ENCODE results near the gene ZNHIT3. TPM values are rescaled to one million over a fixed set of nuclear protein-coding genes. Genes with fewer than 3 reads are reported as not detected.
A peak's percentile ranks its signal among the peaks of the same experiment; 100 is the strongest.

ZNHIT3 gene
- total and polyA plus RNA-seq, 2 of the 13 experiments (the other 11 are each of a cell fraction or from before 2014, with no cell fraction given), result 66.6 to 77.4 TPM

GRCh38 chr17:36533935-36534839 is 47.7 kb downstream of the ZNHIT3 start (continued):
- TF ChIP-seq CSRNP1 (CRISPR knock-in tag; IDR thresholded peaks at IDR 0.05), result peak; percentile 36
- no peak for TF ChIP-seq SSRP1 (CRISPR knock-in tag; IDR thresholded peaks at IDR 0.05)
- 0 out of 2 replicates have a peak, but pooled peaks have one; percentile 25 for TF ChIP-seq ZNF558 (CRISPR knock-in tag; IDR thresholded peaks at IDR 0.05; ENCODE audit: borderline replicate concordance)
- peak; percentile 14; the same call in 1 of the 2 replicates for TF ChIP-seq KDM2A (CRISPR knock-in tag; IDR thresholded peaks at IDR 0.05; ENCODE audit: borderline replicate concordance, low read depth)
- TF ChIP-seq ZNF547 (CRISPR knock-in tag; IDR thresholded peaks at IDR 0.05), result peak; percentile 6; the same call in 1 of the 2 replicates
- no peak for TF ChIP-seq CBX2 (IDR thresholded peaks at IDR 0.05; ENCODE audit: low read depth, low read length)
- no peak for TF ChIP-seq CBX2 (CRISPR knock-in tag; IDR thresholded peaks at IDR 0.05; ENCODE audit: low read depth)
- TF ChIP-seq KDM3A (CRISPR knock-in tag; IDR thresholded peaks at IDR 0.05; ENCODE audit: low read depth), result no peak
- no peak for TF ChIP-seq ZNF138 (CRISPR knock-in tag; IDR thresholded peaks at IDR 0.05; ENCODE audit: low read depth)
- TF ChIP-seq XRCC5 (optimal IDR thresholded peaks at IDR 0.05; ENCODE audit: low read length), result peak; percentile 28
- 0 out of 2 replicates have a peak, but pooled peaks have one; percentile 18 for TF ChIP-seq ERF (CRISPR knock-in tag; IDR thresholded peaks at IDR 0.05)
- 0 out of 2 replicates have a peak, but pooled peaks have one; percentile 19 for TF ChIP-seq STAT5B (CRISPR knock-in tag; IDR thresholded peaks at IDR 0.05)
- TF ChIP-seq AHR (CRISPR knock-in tag; IDR thresholded peaks at IDR 0.05), result 0 out of 2 replicates have a peak, but pooled peaks have one; percentile 25
- no peak for TF ChIP-seq TAF15 (IDR thresholded peaks at IDR 0.05; ENCODE audit: low read depth, low read length, poor library complexity, severe bottlenecking)
- 0 out of 2 replicates have a peak, but pooled peaks have one; percentile 8 for TF ChIP-seq SP4 (CRISPR knock-in tag; IDR thresholded peaks at IDR 0.05)
- no peak for TF ChIP-seq DPF2 (CRISPR knock-in tag; IDR thresholded peaks at IDR 0.05; ENCODE audit: borderline replicate concordance, low read depth)
- TF ChIP-seq IKZF5 (CRISPR knock-in tag; IDR thresholded peaks at IDR 0.05), result 0 out of 2 replicates have a peak, but pooled peaks have one; percentile 19
- TF ChIP-seq AHDC1 (CRISPR knock-in tag; IDR thresholded peaks at IDR 0.05; ENCODE audit: borderline replicate concordance), result peak; percentile 63
- TF ChIP-seq SALL1 (CRISPR knock-in tag; IDR thresholded peaks at IDR 0.05), result peak; percentile 41; the same call in 1 of the 2 replicates
- TF ChIP-seq PHF8 (CRISPR knock-in tag; IDR thresholded peaks at IDR 0.05), result peak; percentile 1; the same call in 1 of the 2 replicates
- no peak for TF ChIP-seq NONO (IDR thresholded peaks at IDR 0.05)
- peak; percentile 13; the same call in 1 of the 2 replicates for TF ChIP-seq NONO (CRISPR knock-in tag; conservative IDR thresholded peaks at IDR 0.05)
